Sigmoid colon (tissue), 7 donors: ENCODE data around the gene RPS19. TPM values are rescaled to one million over a fixed set of nuclear protein-coding genes. Genes with fewer than 3 reads are reported as not detected.

ENCODE experiments used
- DNase-seq: peaks from one replicate; pipeline ENCODE4 v3.0.0-alpha.2; 2019
- H3K27ac ChIP-seq, 4 donors: fragments of 200-600 bp; sonication (generic); one replicate each; pipeline ENCODE4 v1.5.1; 2016 to 2019; ENCODE audit warnings: mild to moderate bottlenecking in 1 of 4
- H3K27me3 ChIP-seq, 3 donors: fragments of 200-600 bp; sonication (generic); one replicate each; pipeline ENCODE4 v1.5.1; 2019; ENCODE audit warnings: mild to moderate bottlenecking in 1 of 3
- H3K36me3 ChIP-seq, 4 donors: fragments of 200-600 bp; sonication (generic); one replicate each; pipeline ENCODE4 v1.5.1; 2016 to 2019
- H3K4me1 ChIP-seq, 4 donors: fragments of 200-600 bp; sonication (generic); one replicate each; pipeline ENCODE4 v1.5.1; 2017 to 2019
- H3K4me3 ChIP-seq, 4 donors: fragments of 200-600 bp; sonication (generic); one replicate each; pipeline ENCODE4 v1.5.1; 2017 to 2019; ENCODE audit warnings: mild to moderate bottlenecking in 2 of 4, moderate library complexity in 1 of 4
- H3K9me3 ChIP-seq, 4 donors: fragments of 200-600 bp in 3 of 4; sonication (generic) in 3 of 4; one replicate each; pipeline versions ENCODE4 v1.5.1 to v1.6.1; 2013 to 2019
- EP300 ChIP-seq, 4 donors: sonication (generic); formaldehyde crosslinking; IDR thresholded peaks; one replicate each; pipeline ENCODE4 v1.6.1; 2017; ENCODE audit warnings: antibody characterized with exemption in 4 of 4
- POLR2A ChIP-seq, 2 donors: fragments of 450-650 bp; IDR thresholded peaks; one replicate each; pipeline ENCODE4 v1.6.1; 2016; ENCODE audit warnings: antibody characterized with exemption in 2 of 2, mild to moderate bottlenecking in 2 of 2, moderate library complexity in 2 of 2
- POLR2AphosphoS5 ChIP-seq, 4 donors: sonication (generic); formaldehyde crosslinking; IDR thresholded peaks; one replicate each; pipeline ENCODE4 v1.6.1; 2017; ENCODE audit warnings: antibody characterized with exemption in 4 of 4
- WGBS, 2 donors: extraction: QIAGEN DNeasy Blood & Tissue Kit; methylation state at CpG; one replicate each; pipeline ENCODE4 v1.1.7; 2013; 5-methylcytosine and 5-hydroxymethylcytosine counted together
- intact Hi-C: fragments of 100-400 bp; cut with DNase I; formaldehyde crosslinking; loops from one replicate; pipeline ENCODE4 v1.15.1; 2023
- polyA plus RNA-seq, 3 donors: library from polyadenylated mRNA; stranded (reverse); fragments of 200-250 nt; gene quantifications; one replicate each; pipeline ENCODE4 v1.2.3, GENCODE V29; 2013
- total RNA-seq, 4 donors: library from RNA; depleted of rRNA; stranded (reverse); fragments of >200 nt; gene quantifications; one replicate each; pipeline ENCODE4 v1.1.0, GENCODE V29; 2016
- TF ChIP-seq, protein P1 (sequence below), 4 experiments: fragments of 450-650 bp in 3 of 4; fragments of 200-600 bp in 1 of 4; IDR thresholded peaks; one replicate each; pipeline ENCODE4 v1.5.1; 2016 to 2019; ENCODE audit warnings: antibody characterized with exemption in 4 of 4, mild to moderate bottlenecking in 3 of 4, moderate library complexity in 2 of 4
- donor health status: healthy with polysubstance abuse.
- donor health status: Bipolar disorder and iron deficiency.
- donor health status: healthy.

RPS19 gene
- total and polyA plus RNA-seq, 7 donors = 738 to 3,435 (median 1,695) TPM

DNA sequence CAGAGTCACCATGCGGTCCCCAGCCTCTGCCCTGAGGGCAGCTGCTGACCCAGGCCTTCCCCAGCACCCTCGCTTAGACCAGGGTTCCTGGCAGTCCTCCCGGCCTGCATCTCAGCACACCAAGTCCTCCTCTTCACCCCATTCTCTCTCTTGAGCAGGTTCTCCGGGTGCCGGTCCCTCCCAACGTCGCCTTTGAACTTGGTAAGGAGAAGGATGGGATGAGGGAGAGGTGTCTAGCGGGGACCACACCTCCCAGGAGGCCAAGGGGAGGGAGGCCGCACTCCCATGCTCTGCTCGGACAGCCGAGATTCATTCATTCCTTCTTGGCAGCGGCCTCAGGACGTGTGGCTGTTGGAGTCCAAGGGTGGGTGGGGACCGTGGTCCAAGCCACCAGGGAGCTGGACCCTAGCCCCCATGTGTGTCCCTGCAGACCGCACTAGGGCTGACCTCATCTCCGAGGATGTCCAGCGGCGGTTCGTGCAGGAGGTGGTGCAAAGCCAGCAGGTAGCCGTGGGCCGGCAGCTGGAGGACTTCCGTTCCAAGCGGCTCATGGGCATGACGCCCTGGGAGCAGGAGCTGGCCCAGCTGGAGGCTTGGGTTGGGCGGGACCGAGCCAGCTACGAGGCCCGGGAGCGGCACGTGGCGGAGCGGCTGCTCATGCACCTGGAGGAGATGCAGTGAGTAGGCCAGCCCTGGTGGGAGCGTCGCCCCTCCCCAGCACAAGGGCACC is 32.3 kb downstream of the RPS19 start:
- H3K4me3 ChIP-seq = no peak overlapping the region
- no peaks in the 10 kb centered on the region for H3K27me3 ChIP-seq
- intact Hi-C loops = loop anchor here (2.0 kb wide), 1 partner anchor 38 kb away; no protein-coding TSS in a partner anchor
- H3K9me3 ChIP-seq = no peaks in the 10 kb centered on the region
- H3K36me3 ChIP-seq = peaks cover 18 to 64% (median 41%) of the 10 kb centered on the region in 4 donors
- H3K4me1 ChIP-seq = peaks cover 0 to 2% (median 0%) of the 10 kb centered on the region in 4 donors
- 88 to 92% methylated on average over 34 of the region's 34 CpGs for WGBS, 2 donors
- TF ChIP-seq, protein P1, sequence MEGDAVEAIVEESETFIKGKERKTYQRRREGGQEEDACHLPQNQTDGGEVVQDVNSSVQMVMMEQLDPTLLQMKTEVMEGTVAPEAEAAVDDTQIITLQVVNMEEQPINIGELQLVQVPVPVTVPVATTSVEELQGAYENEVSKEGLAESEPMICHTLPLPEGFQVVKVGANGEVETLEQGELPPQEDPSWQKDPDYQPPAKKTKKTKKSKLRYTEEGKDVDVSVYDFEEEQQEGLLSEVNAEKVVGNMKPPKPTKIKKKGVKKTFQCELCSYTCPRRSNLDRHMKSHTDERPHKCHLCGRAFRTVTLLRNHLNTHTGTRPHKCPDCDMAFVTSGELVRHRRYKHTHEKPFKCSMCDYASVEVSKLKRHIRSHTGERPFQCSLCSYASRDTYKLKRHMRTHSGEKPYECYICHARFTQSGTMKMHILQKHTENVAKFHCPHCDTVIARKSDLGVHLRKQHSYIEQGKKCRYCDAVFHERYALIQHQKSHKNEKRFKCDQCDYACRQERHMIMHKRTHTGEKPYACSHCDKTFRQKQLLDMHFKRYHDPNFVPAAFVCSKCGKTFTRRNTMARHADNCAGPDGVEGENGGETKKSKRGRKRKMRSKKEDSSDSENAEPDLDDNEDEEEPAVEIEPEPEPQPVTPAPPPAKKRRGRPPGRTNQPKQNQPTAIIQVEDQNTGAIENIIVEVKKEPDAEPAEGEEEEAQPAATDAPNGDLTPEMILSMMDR (IDR thresholded peaks at IDR 0.05) = no peak
- TF ChIP-seq POLR2A (IDR thresholded peaks at IDR 0.05) (no peak), EP300 (IDR thresholded peaks at IDR 0.05) (no peak), POLR2AphosphoS5 (IDR thresholded peaks at IDR 0.05) (no peak)
- DNase-seq = no peak
- H3K27ac ChIP-seq = no peak overlapping the region

DNA sequence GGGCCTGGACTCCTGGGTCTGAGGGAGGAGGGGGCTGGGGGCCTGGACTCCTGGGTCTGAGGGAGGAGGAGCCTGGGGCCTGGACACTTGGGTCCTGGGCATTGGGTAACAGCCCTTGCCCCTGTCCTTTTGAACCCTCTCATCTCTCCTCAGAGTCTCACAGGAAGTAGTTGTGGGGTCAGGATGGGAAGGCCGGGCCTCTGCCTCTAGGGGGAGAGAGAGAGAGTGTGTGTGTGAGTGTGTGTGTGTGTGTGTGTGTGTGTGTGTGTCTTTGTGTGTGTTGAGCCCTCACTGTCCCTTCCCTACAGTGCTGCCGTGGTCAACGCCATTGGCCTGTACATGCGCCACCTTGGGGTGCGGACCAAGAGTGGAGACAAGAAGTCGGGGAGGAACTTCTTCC is 33.8 kb downstream of the RPS19 start:
- H3K4me3 ChIP-seq = no peak overlapping the region
- intact Hi-C loops = loop anchor here (2.0 kb wide), 1 partner anchor 37 kb away; no protein-coding TSS in a partner anchor
- peaks cover 18 to 76% (median 50%) of the 10 kb centered on the region in 4 donors for H3K36me3 ChIP-seq
- H3K4me1 ChIP-seq = no peaks in the 10 kb centered on the region
- no peaks in the 10 kb centered on the region for H3K9me3 ChIP-seq
- WGBS, 2 donors = 78 to 81% methylated on average over 6 of the region's 6 CpGs
- no peak for DNase-seq
- TF ChIP-seq POLR2A (IDR thresholded peaks at IDR 0.05) (no peak), POLR2AphosphoS5 (IDR thresholded peaks at IDR 0.05) (no peak), EP300 (IDR thresholded peaks at IDR 0.05) (no peak)
- TF ChIP-seq, protein P1 (IDR thresholded peaks at IDR 0.05) = no peak
- H3K27me3 ChIP-seq = no peaks in the 10 kb centered on the region
- H3K27ac ChIP-seq = no peak overlapping the region

DNA sequence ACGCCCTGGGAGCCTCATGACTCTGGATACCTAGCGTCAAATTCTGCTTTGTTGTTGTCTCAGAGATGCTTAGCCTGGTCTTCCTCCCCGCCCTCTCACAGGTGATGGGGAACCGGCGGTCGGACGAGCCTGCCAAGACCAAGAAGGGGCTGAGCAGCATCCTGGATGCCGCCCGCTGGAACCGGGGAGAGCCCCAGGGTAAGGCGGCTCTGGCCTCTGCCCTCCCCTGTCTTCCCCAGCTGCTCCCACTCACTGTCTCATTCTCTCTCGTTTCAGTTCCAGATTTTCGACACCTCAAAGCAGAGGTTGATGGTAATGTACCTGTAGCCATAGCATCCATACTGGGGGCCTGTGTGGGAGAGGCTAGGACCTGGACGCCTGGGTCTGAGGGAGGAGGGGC is 34.3 kb downstream of the RPS19 start:
- H3K9me3 ChIP-seq = no peaks in the 10 kb centered on the region
- DNase-seq = no peak
- peaks cover 18 to 76% (median 49%) of the 10 kb centered on the region in 4 donors for H3K36me3 ChIP-seq
- no peak overlapping the region for H3K4me3 ChIP-seq
- H3K27ac ChIP-seq = no peak overlapping the region
- no peaks in the 10 kb centered on the region for H3K27me3 ChIP-seq
- H3K4me1 ChIP-seq = no peaks in the 10 kb centered on the region
- intact Hi-C loops = no loop called here
- TF ChIP-seq POLR2A (IDR thresholded peaks at IDR 0.05) (no peak), EP300 (IDR thresholded peaks at IDR 0.05) (no peak), POLR2AphosphoS5 (IDR thresholded peaks at IDR 0.05) (no peak)
- TF ChIP-seq, protein P1 (IDR thresholded peaks at IDR 0.05) = no peak
- WGBS, 2 donors = 87 to 88% methylated on average over 14 of the region's 14 CpGs

DNA sequence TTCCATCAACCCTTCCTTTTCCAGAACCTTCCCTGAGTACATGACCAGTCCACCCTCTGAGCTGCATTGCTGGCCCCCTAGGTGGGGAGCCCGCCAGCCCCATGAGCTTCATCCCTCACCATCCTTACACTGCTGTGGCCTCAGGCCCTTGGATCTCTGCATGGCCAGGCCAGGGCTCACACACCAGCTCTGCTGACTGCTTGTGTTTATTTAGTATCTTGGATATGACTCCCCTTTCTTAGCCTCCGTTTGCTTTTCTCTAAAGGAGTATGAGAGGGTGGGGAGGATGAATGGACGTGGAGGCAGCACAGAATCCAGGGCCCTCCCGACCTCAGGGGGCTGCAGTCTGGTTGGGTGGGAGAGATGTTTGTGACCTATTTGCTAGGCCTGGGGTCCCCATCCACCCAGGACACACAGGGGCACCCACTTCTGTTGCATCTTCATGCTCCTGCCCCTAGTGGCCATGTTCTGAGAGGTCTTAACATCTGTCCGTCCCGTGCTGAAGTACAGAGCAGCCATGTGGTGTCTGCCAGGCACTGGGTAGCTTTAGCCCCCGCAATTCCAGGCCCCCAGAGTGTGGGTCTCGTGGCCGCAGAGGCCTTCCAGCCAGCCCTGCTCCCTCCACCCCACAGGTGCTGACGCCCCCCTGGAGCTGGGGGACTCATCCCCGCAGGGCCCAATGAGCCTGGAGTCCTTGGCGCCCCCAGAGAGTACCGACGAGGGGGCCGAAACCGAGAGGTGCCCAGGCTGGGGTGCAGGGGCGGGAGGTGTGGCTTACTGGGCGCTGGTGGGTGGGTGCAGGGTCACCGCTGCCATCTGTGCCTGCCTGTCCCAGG is 35.9 kb downstream of the RPS19 start:
- H3K36me3 ChIP-seq = peaks cover 22 to 82% (median 54%) of the 10 kb centered on the region in 4 donors
- intact Hi-C loops = no loop called here
- no peak for TF ChIP-seq EP300 (IDR thresholded peaks at IDR 0.05)
- TF ChIP-seq, protein P1 (IDR thresholded peaks at IDR 0.05) = no peak
- TF ChIP-seq POLR2A (IDR thresholded peaks at IDR 0.05) = no peak
- TF ChIP-seq POLR2AphosphoS5 (IDR thresholded peaks at IDR 0.05) = no peak

More for the DNA sequence above, 35.9 kb downstream of the RPS19 start:
- Histone ChIP-seq H3K4me1 (no peaks in the 10 kb centered on the region), H3K4me3 (no peak overlapping the region), H3K27me3 (no peaks in the 10 kb centered on the region), H3K27ac (no peak overlapping the region), H3K9me3 (no peaks in the 10 kb centered on the region)
- no peak for DNase-seq
- 87% methylated on average over 19 of the region's 19 CpGs for WGBS, 2 donors
